IgD-negative memory B cell (primary cell): ENCODE results near the gene ZCWPW2. TPM values are rescaled to one million over a fixed set of nuclear protein-coding genes. Genes with fewer than 3 reads are reported as not detected.

Source experiments
- H3K27ac Mint-ChIP-seq, 3 donors: one replicate each; pipeline ENCODE4 v1.8.0; 2020 to 2022; ENCODE audit warnings: mild to moderate bottlenecking in 3 of 3, mixed read lengths in 3 of 3, moderate library complexity in 1 of 3
- H3K27me3 Mint-ChIP-seq: one replicate; pipeline ENCODE4 v1.8.0; 2021; ENCODE audit warnings: mixed read lengths
- H3K36me3 Mint-ChIP-seq: one replicate; pipeline ENCODE4 v1.8.0; 2020; ENCODE audit warnings: mild to moderate bottlenecking, mixed read lengths
- H3K4me1 Mint-ChIP-seq, 3 donors: one replicate each; pipeline ENCODE4 v1.8.0; 2020 to 2022; ENCODE audit warnings: mixed read lengths in 3 of 3, mild to moderate bottlenecking in 1 of 3
- H3K4me3 Mint-ChIP-seq, 4 donors: one replicate each; pipeline ENCODE4 v1.8.0; 2020 to 2022; ENCODE audit warnings: mild to moderate bottlenecking in 4 of 4, mixed read lengths in 4 of 4, moderate library complexity in 3 of 4
- H3K9me3 Mint-ChIP-seq, 3 donors: one replicate each; pipeline ENCODE4 v1.8.0; 2020 to 2021; ENCODE audit warnings: mixed read lengths in 3 of 3, mild to moderate bottlenecking in 1 of 3
- polyA plus RNA-seq: library from polyadenylated mRNA; unstranded; fragments of 300-500 nt; fragmentation: Illumina TruSeq; gene quantifications from one replicate; pipeline ENCODE4 v1.2.3, GENCODE V29; 2021

ZCWPW2 gene
- polyA plus RNA-seq, 1 donor from 2014 or later = 0.19 TPM

- no peaks in the 10 kb centered on the region for H3K27me3 Mint-ChIP-seq
- no peaks in the 10 kb centered on the region for H3K36me3 Mint-ChIP-seq
- H3K27ac Mint-ChIP-seq = no peak overlapping the region
- no peak overlapping the region for H3K4me3 Mint-ChIP-seq
- peaks cover 0 to 3% (median 0%) of the 10 kb centered on the region in 3 donors for H3K4me1 Mint-ChIP-seq
- H3K9me3 Mint-ChIP-seq = peaks cover 0 to 15% (median 5%) of the 10 kb centered on the region in 3 donors
Observed at GRCh38 chr3:28476764-28477163, 128.2 kb downstream of the ZCWPW2 start.

GRCh38 chr3:28485164-28485563 is 136.6 kb downstream of the ZCWPW2 start:
- Mint-ChIP-seq H3K9me3 (peaks cover 0 to 2% (median 1%) of the 10 kb centered on the region in 3 donors), H3K4me3 (no peak overlapping the region), H3K36me3 (no peaks in the 10 kb centered on the region), H3K27ac (peak overlapping the region in 1 of 3 donors; percentile 18), H3K4me1 (no peaks in the 10 kb centered on the region), H3K27me3 (no peaks in the 10 kb centered on the region)

GRCh38 chr3:28495301-28495700 is 146.8 kb downstream of the ZCWPW2 start:
- no peak overlapping the region for H3K27ac Mint-ChIP-seq
- H3K36me3 Mint-ChIP-seq = no peaks in the 10 kb centered on the region
- no peaks in the 10 kb centered on the region for H3K4me1 Mint-ChIP-seq
- peaks cover 0 to 3% (median 2%) of the 10 kb centered on the region in 3 donors for H3K9me3 Mint-ChIP-seq
- no peaks in the 10 kb centered on the region for H3K27me3 Mint-ChIP-seq
- H3K4me3 Mint-ChIP-seq = no peak overlapping the region

- Mint-ChIP-seq H3K36me3 (no peaks in the 10 kb centered on the region), H3K27me3 (no peaks in the 10 kb centered on the region), H3K4me3 (no peak overlapping the region), H3K27ac (no peak overlapping the region), H3K4me1 (no peaks in the 10 kb centered on the region), H3K9me3 (peaks cover 0 to 3% (median 0%) of the 10 kb centered on the region in 3 donors)
Observed at GRCh38 chr3:28502397-28502937, 153.9 kb downstream of the ZCWPW2 start.

GRCh38 chr3:28504976-28505375 is 156.5 kb downstream of the ZCWPW2 start:
- no peaks in the 10 kb centered on the region for H3K4me1 Mint-ChIP-seq
- no peaks in the 10 kb centered on the region for H3K36me3 Mint-ChIP-seq
- H3K27ac Mint-ChIP-seq = no peak overlapping the region
- H3K27me3 Mint-ChIP-seq = no peaks in the 10 kb centered on the region
- H3K4me3 Mint-ChIP-seq = no peak overlapping the region
- peaks cover 0 to 1% (median 0%) of the 10 kb centered on the region in 3 donors for H3K9me3 Mint-ChIP-seq

GRCh38 chr3:28521663-28522062 is 173.1 kb downstream of the ZCWPW2 start:
- no peaks in the 10 kb centered on the region for H3K27me3 Mint-ChIP-seq
- H3K36me3 Mint-ChIP-seq = no peaks in the 10 kb centered on the region
- no peak overlapping the region for H3K4me3 Mint-ChIP-seq
- no peaks in the 10 kb centered on the region for H3K4me1 Mint-ChIP-seq
- peaks cover 0 to 3% (median 0%) of the 10 kb centered on the region in 3 donors for H3K9me3 Mint-ChIP-seq
- no peak overlapping the region for H3K27ac Mint-ChIP-seq

GRCh38 chr3:28542351-28542750 is 193.8 kb downstream of the ZCWPW2 start:
- peaks cover 0 to 22% (median 5%) of the 10 kb centered on the region in 3 donors for H3K9me3 Mint-ChIP-seq
- no peak overlapping the region for H3K4me3 Mint-ChIP-seq
- no peaks in the 10 kb centered on the region for H3K4me1 Mint-ChIP-seq
- no peak overlapping the region for H3K27ac Mint-ChIP-seq
- H3K27me3 Mint-ChIP-seq = no peaks in the 10 kb centered on the region
- no peaks in the 10 kb centered on the region for H3K36me3 Mint-ChIP-seq

GRCh38 chr3:28544236-28544635 is 195.7 kb downstream of the ZCWPW2 start:
- H3K9me3 Mint-ChIP-seq = peaks cover 0 to 22% (median 5%) of the 10 kb centered on the region in 3 donors
- H3K4me3 Mint-ChIP-seq = no peak overlapping the region
- no peaks in the 10 kb centered on the region for H3K4me1 Mint-ChIP-seq
- H3K27ac Mint-ChIP-seq = no peak overlapping the region
- H3K36me3 Mint-ChIP-seq = no peaks in the 10 kb centered on the region
- H3K27me3 Mint-ChIP-seq = no peaks in the 10 kb centered on the region

GRCh38 chr3:28544831-28545230 is 196.3 kb downstream of the ZCWPW2 start:
- H3K27me3 Mint-ChIP-seq = no peaks in the 10 kb centered on the region
- no peaks in the 10 kb centered on the region for H3K4me1 Mint-ChIP-seq
- no peak overlapping the region for H3K27ac Mint-ChIP-seq
- H3K4me3 Mint-ChIP-seq = no peak overlapping the region
- H3K9me3 Mint-ChIP-seq = peaks cover 0 to 23% (median 5%) of the 10 kb centered on the region in 3 donors
- no peaks in the 10 kb centered on the region for H3K36me3 Mint-ChIP-seq

- H3K4me1 Mint-ChIP-seq = no peaks in the 10 kb centered on the region
- H3K27me3 Mint-ChIP-seq = no peaks in the 10 kb centered on the region
- H3K4me3 Mint-ChIP-seq = no peak overlapping the region
Observed at GRCh38 chr3:28547677-28548076, 199.2 kb downstream of the ZCWPW2 start.

GRCh38 chr3:28553175-28553574 is 204.7 kb downstream of the ZCWPW2 start:
- peaks cover 0 to 14% (median 3%) of the 10 kb centered on the region in 3 donors for H3K9me3 Mint-ChIP-seq
- no peaks in the 10 kb centered on the region for H3K36me3 Mint-ChIP-seq
- no peaks in the 10 kb centered on the region for H3K27me3 Mint-ChIP-seq
- H3K4me1 Mint-ChIP-seq = no peaks in the 10 kb centered on the region
- no peak overlapping the region for H3K4me3 Mint-ChIP-seq
- H3K27ac Mint-ChIP-seq = no peak overlapping the region

More at GRCh38 chr3:28547677-28548076, 199.2 kb downstream of the ZCWPW2 start:
- Mint-ChIP-seq H3K9me3 (peaks cover 0 to 26% (median 3%) of the 10 kb centered on the region in 3 donors), H3K27ac (no peak overlapping the region), H3K36me3 (no peaks in the 10 kb centered on the region)

- Mint-ChIP-seq H3K4me3 (no peak overlapping the region), H3K27me3 (no peaks in the 10 kb centered on the region), H3K9me3 (peaks cover 0 to 7% (median 5%) of the 10 kb centered on the region in 3 donors), H3K4me1 (no peaks in the 10 kb centered on the region), H3K36me3 (no peaks in the 10 kb centered on the region), H3K27ac (no peak overlapping the region)
Observed at GRCh38 chr3:28556195-28556594, 207.7 kb downstream of the ZCWPW2 start.

GRCh38 chr3:28564211-28564610 is 215.7 kb downstream of the ZCWPW2 start:
- Mint-ChIP-seq H3K27me3 (peaks cover 2% of the 10 kb centered on the region), H3K27ac (no peak overlapping the region), H3K9me3 (peaks cover 0 to 3% (median 2%) of the 10 kb centered on the region in 3 donors), H3K36me3 (no peaks in the 10 kb centered on the region), H3K4me3 (no peak overlapping the region), H3K4me1 (no peaks in the 10 kb centered on the region)

GRCh38 chr3:28569357-28569756 is 220.8 kb downstream of the ZCWPW2 start:
- peaks cover 9% of the 10 kb centered on the region for H3K27me3 Mint-ChIP-seq
- H3K27ac Mint-ChIP-seq = no peak overlapping the region
- H3K36me3 Mint-ChIP-seq = no peaks in the 10 kb centered on the region
- no peak overlapping the region for H3K4me3 Mint-ChIP-seq
- H3K9me3 Mint-ChIP-seq = no peaks in the 10 kb centered on the region
- H3K4me1 Mint-ChIP-seq = no peaks in the 10 kb centered on the region

GRCh38 chr3:28574036-28574435 is 225.5 kb downstream of the ZCWPW2 start:
- Mint-ChIP-seq H3K27ac (no peak overlapping the region), H3K9me3 (peaks cover 0 to 2% (median 0%) of the 10 kb centered on the region in 3 donors), H3K27me3 (peaks cover 31% of the 10 kb centered on the region)

GRCh38 chr3:28575100-28575745 is 226.7 kb downstream of the ZCWPW2 start:
- Mint-ChIP-seq H3K36me3 (no peaks in the 10 kb centered on the region), H3K4me3 (no peak overlapping the region), H3K4me1 (peaks cover 2 to 6% (median 3%) of the 10 kb centered on the region in 3 donors), H3K9me3 (peaks cover 0 to 3% (median 0%) of the 10 kb centered on the region in 3 donors), H3K27me3 (peaks cover 33% of the 10 kb centered on the region), H3K27ac (no peak overlapping the region)

More at GRCh38 chr3:28574036-28574435, 225.5 kb downstream of the ZCWPW2 start:
- peaks cover 2 to 6% (median 3%) of the 10 kb centered on the region in 3 donors for H3K4me1 Mint-ChIP-seq
- H3K4me3 Mint-ChIP-seq = no peak overlapping the region
- H3K36me3 Mint-ChIP-seq = no peaks in the 10 kb centered on the region
